Hepatocyte (in vitro differentiated cells): ENCODE measurements around the gene NAXD.

Source experiments
- CTCF ChIP-seq: fragments of 200-600 bp; sonication (generic); IDR thresholded peaks from 2 replicates; pipeline ENCODE4 v1.5.1; 2016; ENCODE audit warnings: antibody characterized with exemption, mild to moderate bottlenecking; ENCODE audit not compliant: poor library complexity
- EZH2 ChIP-seq: fragments of 200-600 bp; sonication (generic); IDR thresholded peaks from 2 replicates; pipeline ENCODE4 v1.6.1; 2016; ENCODE audit warnings: antibody characterized with exemption, mild to moderate bottlenecking, borderline replicate concordance
- EZH2phosphoT487 ChIP-seq: fragments of 200-600 bp; sonication (generic); IDR thresholded peaks from one replicate; pipeline ENCODE4 v1.6.1; 2018; ENCODE audit warnings: antibody characterized with exemption, mild to moderate bottlenecking, low read depth, moderate library complexity; ENCODE audit not compliant: unreplicated experiment, severe bottlenecking

GRCh38 chr13:110628952-110629701 lies 13.8 kb downstream of the NAXD start:
- no peak for TF ChIP-seq CTCF
- no peak for TF ChIP-seq EZH2
- no peak for TF ChIP-seq EZH2phosphoT487
